HG02970 (cell line): ENCODE data around the gene RAPGEF4.

Experiments used
- ATAC-seq: cut with Tn5 transposase; IDR thresholded peaks from one replicate; pipeline ENCODE4 v1.9.1; 2021; ENCODE audit warnings: mild to moderate bottlenecking, moderate library complexity, moderate number of reproducible peaks; ENCODE audit not compliant: unreplicated experiment, low FRiP score

RAPGEF4 gene

DNA sequence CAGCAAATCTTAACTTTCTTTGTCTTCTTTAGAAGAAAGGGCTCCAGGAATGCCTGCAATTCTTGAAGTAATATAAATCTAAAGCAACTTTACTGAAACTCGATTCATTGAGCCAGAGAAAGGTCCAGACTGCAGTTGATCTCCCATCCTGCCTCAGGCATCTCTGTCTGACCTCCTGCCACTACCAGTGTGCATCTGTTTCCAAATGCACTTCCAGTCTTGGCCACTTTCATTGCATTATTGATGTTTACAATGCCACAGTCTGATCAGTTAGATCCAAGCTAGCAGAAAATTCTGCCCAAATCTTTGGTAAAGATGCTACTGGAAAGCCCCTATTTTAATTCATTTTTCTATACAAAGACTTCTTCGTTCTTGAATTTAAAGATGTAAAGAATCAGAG is 158.0 kb downstream of the RAPGEF4 start:
- no peak for ATAC-seq

DNA sequence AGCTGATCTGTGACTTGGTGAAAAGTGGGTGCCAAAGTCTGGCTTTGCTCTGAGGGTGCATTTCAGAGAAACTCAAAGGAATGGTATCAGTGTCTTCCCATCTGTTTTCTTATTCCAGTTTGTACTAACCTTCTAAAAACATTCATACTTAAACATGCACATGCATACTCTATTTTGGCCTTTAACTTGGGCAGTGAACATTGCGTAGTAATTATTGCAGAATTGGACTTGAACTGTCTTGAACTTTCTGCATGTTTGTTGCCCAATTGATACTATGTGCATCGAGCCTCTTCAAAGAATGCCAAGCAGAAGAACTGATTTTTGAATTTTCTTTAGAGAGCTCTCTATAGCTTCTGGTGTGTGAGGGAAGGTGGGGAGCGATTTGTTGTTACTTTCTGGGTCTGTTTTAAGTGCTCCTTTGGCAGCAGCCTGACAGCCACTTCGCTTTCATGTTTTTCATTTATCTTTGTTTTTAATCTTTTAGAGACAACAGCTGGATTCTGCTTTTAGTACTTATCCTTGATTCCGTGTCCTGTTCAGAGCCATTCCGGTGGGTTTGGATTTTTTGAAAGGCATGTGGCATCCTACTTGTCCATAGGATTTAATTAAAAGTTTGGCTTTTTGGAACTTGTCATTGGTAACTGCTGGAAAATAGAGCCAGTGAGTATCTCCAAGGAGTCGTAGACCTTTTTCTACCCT is 159.2 kb downstream of the RAPGEF4 start:
- no peak for ATAC-seq

DNA sequence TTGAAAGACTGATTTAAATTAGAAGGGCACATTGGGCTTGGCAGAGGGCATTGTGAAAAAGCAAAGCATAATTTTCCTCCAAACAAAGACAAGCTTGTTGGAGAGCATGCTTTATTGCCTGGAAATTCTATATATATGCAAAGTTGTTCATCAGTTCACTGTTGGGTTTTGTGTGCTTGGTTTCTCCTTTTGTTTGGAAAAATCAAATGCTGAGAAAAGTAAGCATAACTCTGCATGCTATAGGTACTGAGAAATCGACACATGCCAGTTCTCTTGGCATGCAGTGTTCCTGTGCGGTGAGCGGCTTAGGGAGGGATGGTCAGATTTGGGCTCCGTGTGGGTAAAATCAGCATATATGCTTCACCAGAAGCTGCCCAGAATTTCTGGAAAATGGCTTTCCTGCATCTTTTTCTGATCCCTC is 161.0 kb downstream of the RAPGEF4 start:
- no peak for ATAC-seq

DNA sequence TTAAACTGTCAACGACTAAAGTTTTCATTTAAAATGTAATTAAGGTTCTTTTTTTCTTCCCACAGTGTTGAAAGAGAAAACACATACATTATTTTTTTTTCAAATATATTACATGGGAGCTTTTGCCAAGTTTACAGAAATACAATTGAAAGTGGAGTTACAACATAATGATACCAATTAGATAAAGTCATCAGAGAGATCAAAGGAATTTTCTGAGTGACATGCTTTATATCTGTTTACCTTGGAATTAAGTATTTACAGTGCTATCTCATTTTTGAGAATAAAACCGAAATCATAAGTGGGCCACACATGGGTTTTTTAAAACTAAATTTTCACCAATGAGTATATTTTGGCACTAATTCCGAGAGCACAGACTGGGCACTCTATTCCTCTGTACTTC is 165.2 kb downstream of the RAPGEF4 start:
- no peak for ATAC-seq

DNA sequence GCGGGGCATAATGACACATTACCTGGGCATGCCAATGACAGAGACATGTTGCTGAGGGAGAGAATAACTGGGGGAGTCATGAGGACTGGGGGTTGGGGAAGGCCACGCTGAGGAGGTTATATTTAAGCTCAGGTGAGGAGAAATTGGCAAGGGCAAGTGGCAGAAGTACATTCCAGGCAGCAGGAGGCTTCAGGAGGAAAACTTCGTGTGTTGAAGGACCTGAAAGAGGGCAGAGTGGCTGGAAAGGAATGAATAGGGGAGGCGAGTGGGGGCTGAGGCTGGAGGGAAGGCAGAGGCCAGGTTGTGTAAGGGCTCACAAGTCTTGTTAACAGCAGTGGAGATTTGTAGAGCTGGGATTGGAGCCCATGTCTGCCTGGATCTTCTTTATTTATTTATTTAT is 166.3 kb downstream of the RAPGEF4 start:
- ATAC-seq: no peak

DNA sequence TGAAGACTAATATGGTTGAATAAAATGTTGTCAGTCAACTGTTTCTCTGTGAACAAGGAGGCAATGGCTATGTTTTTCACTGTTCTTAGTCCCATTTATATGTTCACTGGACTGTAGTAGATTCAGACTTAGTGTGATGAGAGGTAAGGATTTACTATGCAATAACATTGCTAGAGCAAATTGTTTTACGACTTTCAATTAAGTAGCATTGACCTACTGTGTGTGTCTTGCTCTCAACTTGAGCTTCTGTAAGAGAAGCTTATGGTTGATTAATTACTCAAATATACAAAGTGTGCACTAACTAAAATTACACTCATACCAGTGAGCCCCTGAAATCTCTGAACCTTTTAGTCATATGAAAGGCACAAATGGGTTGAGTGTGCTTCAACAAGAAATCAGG is 168.6 kb downstream of the RAPGEF4 start:
- no peak for ATAC-seq

DNA sequence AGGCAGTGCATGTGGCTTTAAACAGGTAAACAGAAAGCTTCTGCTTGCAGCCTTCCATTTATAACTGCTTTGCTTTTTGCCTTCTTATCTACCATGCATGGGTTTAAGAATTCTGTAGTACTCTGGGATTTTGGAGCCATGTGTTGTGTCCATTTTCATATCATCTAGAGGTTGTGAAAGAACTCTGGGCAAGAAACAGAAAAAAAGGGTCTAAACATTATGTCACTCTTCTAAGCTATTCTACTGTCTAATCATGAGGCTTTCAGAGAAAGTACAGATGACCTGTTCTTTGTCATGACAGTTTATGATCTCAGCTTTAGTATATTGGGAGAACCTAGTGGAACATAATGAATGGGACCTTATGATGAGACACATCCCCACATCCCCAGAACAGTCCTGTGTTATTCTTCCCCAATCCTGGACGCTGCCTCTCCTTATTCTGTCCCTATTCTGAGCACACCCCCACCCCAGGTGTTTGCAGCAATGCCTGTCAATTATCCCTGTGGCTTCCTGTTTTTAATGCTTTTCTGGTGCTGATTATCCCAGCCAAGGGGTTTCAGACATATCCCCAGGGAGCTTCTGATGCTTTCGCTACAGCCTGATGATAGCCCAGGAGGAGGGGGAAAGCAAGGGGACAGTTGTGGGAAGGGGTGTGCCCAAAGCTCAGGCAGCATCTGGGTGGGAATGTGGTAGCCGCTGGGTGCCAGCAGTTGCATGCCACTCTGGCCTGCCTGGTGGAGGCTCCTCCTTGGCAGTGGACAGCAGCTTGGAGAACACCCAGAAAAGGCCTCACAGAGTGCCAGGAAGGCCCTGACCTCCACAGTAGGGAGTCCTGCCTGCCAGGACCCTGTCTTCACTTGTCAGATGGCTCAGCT is 170.5 kb downstream of the RAPGEF4 start:
- ATAC-seq: no peak

DNA sequence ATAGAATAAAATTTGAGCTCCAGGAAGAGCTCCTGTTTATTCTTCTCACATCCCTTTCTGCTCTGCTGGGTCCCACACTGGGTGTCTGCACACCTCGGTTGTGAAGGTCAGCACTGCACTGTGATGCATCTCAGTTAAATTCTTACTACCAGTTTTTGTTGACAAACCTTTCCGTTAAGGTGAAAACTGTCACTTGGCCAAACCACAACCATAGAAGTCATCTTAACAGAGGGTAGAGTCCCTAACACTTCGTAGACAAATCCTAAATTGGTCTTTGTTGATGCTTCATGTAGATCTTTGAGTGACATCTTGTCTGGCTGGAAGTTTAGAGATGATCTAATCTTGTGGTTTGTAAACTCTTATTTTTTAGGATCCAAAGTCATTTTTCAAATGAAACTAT is 172.6 kb downstream of the RAPGEF4 start:
- ATAC-seq: no peak

DNA sequence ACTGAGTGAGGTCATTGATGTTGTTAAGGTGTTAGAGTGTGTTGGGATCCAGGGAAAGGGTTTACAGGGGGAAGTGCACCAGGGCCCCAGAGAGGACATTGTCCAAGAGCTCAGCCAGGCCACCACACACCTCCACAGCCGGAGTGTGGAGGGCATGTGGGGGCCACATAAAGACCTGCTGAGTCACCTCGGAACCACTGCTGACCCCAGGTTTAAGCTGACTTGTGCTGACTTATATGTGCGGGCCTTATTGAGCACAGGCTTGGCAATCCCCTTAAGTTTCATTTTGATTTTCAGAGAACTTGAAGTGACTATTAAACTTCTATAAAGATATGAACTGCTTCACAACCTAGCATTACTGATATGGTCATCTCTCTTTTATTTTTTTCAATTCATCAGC is 173.8 kb downstream of the RAPGEF4 start:
- ATAC-seq: no peak

DNA sequence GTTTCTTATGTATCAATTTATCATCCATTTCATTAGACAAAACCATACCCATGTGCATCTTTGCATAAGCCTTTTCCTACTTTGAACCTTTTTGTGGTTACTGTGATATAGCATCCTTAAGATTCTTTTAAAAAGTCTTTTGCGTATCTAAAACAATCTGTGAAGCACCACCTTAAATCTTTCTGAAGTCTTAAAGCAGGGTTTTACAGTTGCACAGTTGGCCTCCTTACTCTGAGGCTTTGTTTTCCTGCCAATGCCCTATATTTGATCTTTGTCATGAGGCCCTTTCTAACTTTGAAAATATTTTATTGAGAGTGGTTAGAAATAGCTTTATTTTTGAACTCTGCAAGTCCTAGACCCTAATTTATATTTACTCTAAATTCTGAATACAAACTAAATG is 176.6 kb downstream of the RAPGEF4 start:
- ATAC-seq: no peak

DNA sequence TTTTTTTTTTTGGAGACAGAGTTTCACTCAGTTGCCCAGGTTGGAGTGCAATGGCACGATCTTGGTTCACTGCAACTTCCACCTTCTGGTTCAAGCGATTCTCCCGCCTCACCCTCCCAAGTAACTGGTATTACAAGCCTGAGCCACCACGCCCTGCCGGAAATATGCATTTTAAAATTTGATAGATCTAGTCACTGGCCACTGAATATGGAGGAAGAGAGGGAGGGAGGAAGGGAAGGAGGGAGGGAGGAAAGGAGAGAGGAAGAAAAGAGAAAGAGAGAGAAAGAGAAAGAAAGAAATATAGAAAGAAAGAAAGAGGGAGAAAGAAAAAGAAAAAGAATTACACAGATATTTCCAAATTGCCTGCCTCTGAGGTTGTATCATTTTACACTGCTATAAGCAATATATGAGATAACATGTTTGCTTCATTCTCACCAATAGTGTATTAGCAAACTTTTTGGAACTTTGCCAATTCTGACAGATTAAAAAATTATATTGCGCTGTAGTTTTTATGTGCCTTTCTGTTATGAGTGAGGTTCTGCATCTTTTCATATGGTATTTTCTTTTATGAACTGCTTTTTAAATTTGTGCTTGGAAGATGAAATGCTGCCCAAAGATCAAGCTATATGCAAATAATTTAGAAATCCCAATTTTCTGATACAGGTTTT is 178.8 kb downstream of the RAPGEF4 start:
- no peak for ATAC-seq

DNA sequence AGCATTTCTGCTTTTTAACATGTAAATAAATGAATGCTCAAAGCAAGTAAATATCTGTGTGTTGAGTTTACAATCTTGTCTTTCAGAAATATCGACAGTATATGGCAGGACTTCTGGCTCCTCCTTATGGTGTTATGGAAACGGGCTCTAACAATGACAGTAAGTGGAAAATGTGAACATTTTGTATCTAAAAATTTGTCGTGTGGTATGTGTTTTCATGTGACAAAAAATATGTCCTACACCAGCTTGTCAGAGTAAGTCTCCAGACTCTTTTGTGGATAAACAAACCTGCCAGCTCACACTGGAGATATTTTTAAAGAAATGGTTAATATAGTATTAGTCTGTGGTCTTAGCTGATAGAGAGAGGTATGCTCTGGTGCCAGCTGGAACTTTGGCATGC is 182.1 kb downstream of the RAPGEF4 start:
- ATAC-seq: no peak

DNA sequence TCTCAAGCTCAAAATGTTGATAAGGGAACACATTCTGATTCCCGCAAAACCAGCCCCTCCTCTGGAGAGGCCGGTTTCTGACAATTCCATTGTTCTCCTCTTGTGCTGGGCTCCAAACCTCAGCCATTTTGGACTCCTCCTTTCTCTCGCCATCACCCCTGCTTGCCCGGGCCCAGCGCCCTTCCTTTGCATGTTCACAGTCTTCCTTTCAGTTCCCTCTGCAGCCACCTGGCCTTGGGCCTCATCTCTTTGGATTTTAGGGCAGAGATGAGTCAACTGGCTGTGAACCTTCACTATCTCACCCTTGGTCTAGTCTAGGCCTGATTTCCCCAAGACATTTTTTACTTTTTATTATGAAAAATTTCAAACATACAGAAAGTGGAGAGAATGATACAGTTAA is 184.1 kb downstream of the RAPGEF4 start:
- peak; percentile 63 for ATAC-seq

DNA sequence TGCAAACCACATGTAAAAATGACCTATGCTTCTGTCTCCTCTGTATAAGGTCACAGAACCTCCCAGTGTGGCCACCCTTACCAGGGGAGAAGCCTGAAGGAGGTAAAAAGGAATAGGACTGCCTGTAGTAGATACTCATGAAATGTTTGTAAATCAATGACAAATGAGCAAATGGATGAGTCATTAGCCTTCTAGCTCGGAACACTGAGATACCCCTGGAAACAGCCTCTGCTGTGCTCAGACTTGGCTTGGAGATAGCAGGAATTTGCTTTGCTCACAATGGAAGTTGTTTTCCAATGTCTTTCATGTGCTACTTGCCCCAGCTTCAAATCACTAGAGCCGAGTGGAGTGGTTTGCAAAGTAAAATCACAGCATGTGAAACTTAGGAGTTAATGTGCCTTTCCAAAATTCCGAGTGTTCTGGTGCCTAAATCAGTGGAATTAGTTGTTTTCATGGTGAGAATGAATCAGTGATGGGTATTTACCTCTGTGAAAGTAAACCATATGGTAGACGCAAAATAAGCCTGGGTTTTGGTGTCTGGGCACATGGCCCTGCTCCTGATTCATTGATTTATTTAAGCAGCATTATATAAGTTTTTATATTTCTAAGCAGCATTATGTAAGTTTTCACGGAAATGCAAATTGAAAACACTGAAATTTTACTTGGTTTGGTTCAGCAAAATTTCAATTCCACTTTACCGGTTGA is 186.0 kb downstream of the RAPGEF4 start:
- no peak for ATAC-seq

DNA sequence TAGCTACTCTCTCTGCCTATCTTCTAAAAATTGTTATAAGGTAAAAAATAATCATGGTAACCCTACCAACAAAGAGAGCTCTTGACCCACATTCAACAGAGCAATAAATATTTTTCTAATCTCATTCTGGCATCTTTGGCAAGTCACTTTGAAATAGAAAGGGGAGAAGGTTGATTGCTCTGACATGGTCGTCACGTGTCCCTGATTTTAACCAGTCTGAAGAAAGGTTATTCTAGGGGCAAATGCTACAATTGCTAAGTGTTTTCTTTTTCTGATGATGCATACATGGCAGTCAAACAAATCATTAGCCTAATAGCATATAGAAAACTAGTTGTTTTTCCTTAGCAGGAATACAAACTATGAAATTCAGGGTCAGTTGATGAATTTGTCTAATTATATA is 186.7 kb downstream of the RAPGEF4 start:
- no peak for ATAC-seq

DNA sequence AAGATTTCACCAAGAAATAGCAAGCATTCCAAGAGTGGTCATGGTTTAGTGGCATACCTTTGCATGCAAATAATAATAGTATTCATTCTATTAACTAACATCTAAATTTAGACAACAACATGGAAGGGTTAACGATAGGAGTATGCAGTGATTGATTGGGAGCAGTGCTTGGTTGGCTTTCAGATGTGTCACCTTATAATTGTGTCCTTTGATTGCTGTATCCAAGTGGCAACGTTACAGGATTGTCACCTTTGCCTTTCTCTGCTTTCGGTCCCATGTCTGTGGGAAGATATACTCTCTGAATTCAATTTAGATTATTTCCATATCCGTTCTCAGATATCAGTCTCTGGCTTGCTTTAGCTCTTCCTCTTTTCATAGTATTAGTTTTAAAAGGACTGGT is 187.2 kb downstream of the RAPGEF4 start:
- ATAC-seq: no peak

DNA sequence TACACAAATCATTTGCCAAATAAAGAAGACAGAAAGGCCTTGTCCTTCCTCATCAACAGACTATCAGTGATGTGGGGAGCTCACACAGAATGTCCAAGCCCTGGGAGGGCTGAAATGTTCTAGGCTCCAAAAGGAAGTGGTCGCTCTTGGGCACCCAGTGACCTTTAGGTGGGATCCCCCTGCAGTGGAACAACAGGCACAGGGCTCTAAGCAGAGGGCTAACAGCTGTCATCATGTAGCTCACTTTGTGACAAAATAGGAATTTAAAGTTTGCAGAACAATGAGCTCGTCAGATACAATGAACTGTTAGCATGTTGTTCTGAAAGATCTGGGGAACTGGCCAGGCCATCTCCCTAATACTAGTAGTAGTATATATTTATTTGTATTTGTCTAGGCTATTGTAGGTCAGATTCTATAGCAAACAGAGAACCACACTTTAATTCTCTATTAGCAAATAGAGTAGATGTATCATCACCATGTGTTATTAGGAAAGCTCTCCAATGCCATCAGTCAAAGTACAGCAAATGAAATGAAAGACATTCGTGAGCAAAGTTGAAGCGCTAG is 188.5 kb downstream of the RAPGEF4 start:
- no peak for ATAC-seq

DNA sequence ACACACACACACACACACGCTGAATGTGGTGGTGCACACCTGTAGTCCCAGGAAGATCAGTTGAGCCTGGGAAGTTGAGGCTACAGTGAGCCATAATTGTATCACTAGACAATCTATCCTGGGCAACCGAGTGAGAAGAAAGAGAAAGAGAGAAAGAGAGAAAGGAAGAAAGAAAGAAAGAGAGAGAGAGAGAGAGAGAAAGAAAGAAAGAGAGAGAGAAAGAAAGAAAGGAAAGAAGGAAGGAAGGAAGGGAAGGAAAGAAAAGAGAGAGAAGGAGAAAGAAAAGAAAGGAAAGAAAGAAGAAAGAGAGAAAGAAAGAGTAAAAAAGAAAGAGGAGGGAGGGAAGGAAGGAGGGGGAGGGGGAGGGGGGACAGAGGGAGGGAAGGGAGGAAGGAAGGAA is 190.0 kb downstream of the RAPGEF4 start:
- ATAC-seq: no peak

DNA sequence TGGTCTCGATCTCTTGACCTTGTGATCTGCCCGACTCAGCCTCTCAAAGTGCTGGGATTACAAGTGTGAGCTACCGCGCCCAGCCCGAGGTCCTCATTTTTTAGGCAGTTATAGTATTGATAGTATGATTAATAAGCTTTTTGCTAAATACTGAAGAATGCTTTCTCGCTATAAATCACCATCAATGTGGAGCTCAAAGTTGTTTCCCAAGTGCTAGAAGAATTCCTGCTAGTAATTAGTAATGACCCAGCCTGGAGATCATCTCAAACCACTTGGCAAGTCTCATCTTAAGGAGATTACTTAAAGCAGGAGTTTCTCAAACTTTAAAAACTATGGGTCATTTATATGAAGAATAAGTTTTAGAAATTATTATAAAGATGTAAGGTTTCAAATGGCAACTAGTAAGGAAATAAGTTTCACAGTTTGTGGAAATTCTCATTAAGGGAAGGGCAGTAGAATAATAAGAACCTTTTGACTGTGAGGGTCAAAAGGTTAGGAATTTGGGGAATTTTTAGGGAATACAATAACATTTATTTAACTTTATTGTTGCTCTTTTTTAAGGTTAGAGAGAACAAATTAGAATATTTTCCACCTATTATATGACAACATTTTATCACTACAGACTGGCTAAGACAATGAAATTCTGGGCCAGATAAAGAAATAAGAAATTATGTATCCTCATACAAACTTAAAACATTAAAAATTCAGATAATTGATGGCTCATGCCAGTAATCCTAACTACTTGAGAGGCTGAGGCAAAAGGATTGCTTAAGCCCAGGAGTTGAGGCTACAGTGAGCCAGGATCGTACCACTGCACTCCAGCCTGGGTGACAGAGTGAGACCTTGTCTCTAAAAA is 191.4 kb downstream of the RAPGEF4 start:
- ATAC-seq: no peak
